ENCODE results near the gene STAT4.

The STAT4 gene

DNA sequence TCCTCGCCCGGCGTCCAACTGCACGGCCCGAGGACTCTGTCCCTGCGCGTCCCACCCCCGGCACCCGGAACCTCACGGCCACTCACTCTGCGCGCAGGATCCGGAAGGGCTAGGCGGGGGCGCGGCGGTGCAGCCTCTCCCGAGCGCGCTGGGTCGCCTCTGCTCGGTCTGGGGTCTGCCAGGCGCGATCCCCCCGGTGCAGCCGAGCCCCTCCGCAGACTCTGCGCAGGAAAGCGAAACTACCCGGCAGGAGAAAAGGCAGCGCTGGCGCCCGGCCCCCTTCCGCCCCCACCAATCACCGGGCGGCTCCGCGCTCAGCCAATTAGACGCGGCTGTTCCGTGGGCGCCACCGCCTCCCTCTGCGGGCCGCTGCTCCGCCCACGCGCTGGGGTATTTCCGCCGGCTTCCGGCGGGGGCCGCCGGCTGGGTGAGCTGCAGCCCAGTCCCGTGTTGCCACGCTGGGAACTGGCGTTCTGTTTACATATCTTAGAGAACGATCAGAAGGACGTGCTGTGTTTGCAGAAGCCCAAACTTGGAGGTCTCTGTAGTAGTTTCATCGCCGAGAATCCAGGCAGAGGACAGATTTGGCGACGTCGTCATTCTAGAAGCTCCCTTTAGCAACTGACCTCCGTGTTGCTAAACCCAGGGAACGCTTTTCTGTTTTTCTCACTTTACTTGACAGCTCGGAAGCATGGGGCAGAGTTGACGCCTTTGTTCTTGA is 136.7 kb downstream of the STAT4 start, which contains the start of gene STAT1 (continued):
- TF ChIP-seq, protein P1, sequence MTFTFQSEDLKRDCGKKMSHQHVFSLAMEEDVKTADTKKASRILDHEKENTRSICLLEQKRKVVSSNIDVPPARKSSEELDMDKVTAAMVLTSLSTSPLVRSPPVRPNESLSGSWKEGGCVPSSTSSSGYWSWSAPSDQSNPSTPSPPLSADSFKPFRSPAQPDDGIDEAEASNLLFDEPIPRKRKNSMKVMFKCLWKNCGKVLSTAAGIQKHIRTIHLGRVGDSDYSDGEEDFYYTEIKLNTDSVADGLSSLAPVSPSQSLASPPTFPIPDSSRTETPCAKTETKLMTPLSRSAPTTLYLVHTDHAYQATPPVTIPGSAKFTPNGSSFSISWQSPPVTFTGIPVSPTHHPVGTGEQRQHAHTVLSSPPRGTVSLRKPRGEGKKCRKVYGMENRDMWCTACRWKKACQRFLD (tag by site-specific recombination; IDR thresholded peaks at IDR 0.05), result no peak
- TF ChIP-seq, protein P2, sequence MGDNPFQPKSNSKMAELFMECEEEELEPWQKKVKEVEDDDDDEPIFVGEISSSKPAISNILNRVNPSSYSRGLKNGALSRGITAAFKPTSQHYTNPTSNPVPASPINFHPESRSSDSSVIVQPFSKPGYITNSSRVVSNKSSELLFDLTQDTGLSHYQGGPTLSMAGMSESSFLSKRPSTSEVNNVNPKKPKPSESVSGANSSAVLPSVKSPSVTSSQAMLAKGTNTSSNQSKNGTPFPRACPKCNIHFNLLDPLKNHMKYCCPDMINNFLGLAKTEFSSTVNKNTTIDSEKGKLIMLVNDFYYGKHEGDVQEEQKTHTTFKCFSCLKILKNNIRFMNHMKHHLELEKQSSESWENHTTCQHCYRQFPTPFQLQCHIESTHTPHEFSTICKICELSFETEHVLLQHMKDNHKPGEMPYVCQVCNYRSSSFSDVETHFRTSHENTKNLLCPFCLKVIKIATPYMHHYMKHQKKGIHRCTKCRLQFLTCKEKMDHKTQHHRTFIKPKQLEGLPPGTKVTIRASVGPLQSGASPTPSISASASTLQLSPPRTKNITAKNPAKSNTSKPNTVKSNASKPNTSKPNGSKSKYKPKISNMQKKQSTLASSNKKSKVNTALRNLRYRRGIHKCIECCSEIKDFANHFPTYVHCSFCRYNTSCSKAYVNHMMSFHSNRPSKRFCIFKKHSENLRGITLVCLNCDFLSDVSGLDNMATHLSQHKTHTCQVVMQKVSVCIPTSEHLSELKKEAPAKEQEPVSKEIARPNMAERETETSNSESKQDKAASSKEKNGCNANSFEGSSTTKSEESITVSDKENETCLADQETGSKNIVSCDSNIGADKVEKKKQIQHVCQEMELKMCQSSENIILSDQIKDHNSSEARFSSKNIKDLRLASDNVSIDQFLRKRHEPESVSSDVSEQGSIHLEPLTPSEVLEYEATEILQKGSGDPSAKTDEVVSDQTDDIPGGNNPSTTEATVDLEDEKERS (tag by site-specific recombination; IDR thresholded peaks at IDR 0.05), result no peak

DNA sequence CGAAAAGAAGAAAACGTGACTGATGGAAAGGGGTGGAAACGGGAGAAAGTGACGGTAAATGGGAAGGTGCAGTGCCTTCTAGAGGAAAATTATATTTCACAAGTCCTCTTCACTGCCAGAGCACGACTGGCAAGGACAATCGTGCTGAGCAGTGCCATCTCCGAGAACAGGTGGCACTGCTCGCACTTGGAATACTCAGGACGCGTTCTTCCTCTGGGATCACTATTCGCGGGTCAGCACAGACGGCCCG is 137.2 kb downstream of the STAT4 start:
- Histone ChIP-seq H3K9me3 (ENCODE audit: control insufficient read depth, insufficient read depth, low read depth, low read length) (no peaks in the 10 kb centered on the region), H3K36me3 (ENCODE audit: control insufficient read depth in 2 of 2, insufficient read depth in 1 of 2, low read length in 2 of 2) (peaks cover 9 to 26% of the 10 kb centered on the region in 2 experiments), H3K4me3 (ENCODE audit: low read depth, low read length) (peak overlapping the region; percentile 98), H3K4me1 (ENCODE audit: control insufficient read depth, insufficient read depth, low read length) (no peaks in the 10 kb centered on the region), H3K27ac (ENCODE audit: extremely low read depth, low read depth, low read length) (peak overlapping the region; percentile 52)
- ChIA-PET POLR2A (interaction anchor here (1.0 to 1.1 kb wide), 2 partner anchors 30 to 132 kb away, joined by 3 to 5 read pairs; no protein-coding TSS in a partner anchor), CTCF (interaction anchor here (1.5 to 2.0 kb wide), 3 partner anchors 17 to 232 kb away, joined by 3 to 7 read pairs (median 4); no protein-coding TSS in a partner anchor)
- TF ChIP-seq, protein P2 (tag by site-specific recombination; IDR thresholded peaks at IDR 0.05), result no peak
- peak; percentile 93 for TF ChIP-seq PRDM1 (tag by site-specific recombination; IDR thresholded peaks at IDR 0.05)
- TF ChIP-seq ZNF121 (tag by site-specific recombination; IDR thresholded peaks at IDR 0.05), result no peak
- TF ChIP-seq, protein P3, sequence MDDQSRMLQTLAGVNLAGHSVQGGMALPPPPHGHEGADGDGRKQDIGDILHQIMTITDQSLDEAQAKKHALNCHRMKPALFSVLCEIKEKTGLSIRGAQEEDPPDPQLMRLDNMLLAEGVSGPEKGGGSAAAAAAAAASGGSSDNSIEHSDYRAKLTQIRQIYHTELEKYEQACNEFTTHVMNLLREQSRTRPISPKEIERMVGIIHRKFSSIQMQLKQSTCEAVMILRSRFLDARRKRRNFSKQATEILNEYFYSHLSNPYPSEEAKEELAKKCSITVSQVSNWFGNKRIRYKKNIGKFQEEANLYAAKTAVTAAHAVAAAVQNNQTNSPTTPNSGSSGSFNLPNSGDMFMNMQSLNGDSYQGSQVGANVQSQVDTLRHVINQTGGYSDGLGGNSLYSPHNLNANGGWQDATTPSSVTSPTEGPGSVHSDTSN (CRISPR knock-in tag; IDR thresholded peaks at IDR 0.05), result no peak
- TF ChIP-seq, protein P4, sequence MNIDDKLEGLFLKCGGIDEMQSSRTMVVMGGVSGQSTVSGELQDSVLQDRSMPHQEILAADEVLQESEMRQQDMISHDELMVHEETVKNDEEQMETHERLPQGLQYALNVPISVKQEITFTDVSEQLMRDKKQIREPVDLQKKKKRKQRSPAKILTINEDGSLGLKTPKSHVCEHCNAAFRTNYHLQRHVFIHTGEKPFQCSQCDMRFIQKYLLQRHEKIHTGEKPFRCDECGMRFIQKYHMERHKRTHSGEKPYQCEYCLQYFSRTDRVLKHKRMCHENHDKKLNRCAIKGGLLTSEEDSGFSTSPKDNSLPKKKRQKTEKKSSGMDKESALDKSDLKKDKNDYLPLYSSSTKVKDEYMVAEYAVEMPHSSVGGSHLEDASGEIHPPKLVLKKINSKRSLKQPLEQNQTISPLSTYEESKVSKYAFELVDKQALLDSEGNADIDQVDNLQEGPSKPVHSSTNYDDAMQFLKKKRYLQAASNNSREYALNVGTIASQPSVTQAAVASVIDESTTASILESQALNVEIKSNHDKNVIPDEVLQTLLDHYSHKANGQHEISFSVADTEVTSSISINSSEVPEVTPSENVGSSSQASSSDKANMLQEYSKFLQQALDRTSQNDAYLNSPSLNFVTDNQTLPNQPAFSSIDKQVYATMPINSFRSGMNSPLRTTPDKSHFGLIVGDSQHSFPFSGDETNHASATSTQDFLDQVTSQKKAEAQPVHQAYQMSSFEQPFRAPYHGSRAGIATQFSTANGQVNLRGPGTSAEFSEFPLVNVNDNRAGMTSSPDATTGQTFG (tag by site-specific recombination; IDR thresholded peaks at IDR 0.05; ENCODE audit: borderline replicate concordance), result no peak
- no peak for TF ChIP-seq ZNF292 (tag by site-specific recombination; IDR thresholded peaks at IDR 0.05; ENCODE audit: borderline replicate concordance, low read depth)
- no peak for TF ChIP-seq ZNF510 (tag by site-specific recombination; IDR thresholded peaks at IDR 0.05; ENCODE audit: insufficient replicate concordance)
- TF ChIP-seq, protein P5, sequence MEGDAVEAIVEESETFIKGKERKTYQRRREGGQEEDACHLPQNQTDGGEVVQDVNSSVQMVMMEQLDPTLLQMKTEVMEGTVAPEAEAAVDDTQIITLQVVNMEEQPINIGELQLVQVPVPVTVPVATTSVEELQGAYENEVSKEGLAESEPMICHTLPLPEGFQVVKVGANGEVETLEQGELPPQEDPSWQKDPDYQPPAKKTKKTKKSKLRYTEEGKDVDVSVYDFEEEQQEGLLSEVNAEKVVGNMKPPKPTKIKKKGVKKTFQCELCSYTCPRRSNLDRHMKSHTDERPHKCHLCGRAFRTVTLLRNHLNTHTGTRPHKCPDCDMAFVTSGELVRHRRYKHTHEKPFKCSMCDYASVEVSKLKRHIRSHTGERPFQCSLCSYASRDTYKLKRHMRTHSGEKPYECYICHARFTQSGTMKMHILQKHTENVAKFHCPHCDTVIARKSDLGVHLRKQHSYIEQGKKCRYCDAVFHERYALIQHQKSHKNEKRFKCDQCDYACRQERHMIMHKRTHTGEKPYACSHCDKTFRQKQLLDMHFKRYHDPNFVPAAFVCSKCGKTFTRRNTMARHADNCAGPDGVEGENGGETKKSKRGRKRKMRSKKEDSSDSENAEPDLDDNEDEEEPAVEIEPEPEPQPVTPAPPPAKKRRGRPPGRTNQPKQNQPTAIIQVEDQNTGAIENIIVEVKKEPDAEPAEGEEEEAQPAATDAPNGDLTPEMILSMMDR (tag by site-specific recombination; IDR thresholded peaks at IDR 0.05), result peak; percentile 75; the same call in 1 of the 2 replicates

All from HEK293 (cell line).